GM19467 (cell line): ENCODE data around the gene SCGB1C1.
"Not testable (repeated sequence)": the region's sequence is repeated elsewhere in the genome, so short reads cannot be mapped to it uniquely, and the experiment has no call there.

Experiments used
- ATAC-seq: cut with Tn5 transposase; IDR thresholded peaks from one replicate; pipeline ENCODE4 v1.9.1; 2021; ENCODE audit warnings: mild to moderate bottlenecking, moderate library complexity; ENCODE audit not compliant: unreplicated experiment

Gene SCGB1C1

GRCh38 chr11:216081-216974, 23.4 kb downstream of the SCGB1C1 start:
- no peak for ATAC-seq

GRCh38 chr11:217704-218103, 24.8 kb downstream of the SCGB1C1 start:
- ATAC-seq, result no peak

DNA sequence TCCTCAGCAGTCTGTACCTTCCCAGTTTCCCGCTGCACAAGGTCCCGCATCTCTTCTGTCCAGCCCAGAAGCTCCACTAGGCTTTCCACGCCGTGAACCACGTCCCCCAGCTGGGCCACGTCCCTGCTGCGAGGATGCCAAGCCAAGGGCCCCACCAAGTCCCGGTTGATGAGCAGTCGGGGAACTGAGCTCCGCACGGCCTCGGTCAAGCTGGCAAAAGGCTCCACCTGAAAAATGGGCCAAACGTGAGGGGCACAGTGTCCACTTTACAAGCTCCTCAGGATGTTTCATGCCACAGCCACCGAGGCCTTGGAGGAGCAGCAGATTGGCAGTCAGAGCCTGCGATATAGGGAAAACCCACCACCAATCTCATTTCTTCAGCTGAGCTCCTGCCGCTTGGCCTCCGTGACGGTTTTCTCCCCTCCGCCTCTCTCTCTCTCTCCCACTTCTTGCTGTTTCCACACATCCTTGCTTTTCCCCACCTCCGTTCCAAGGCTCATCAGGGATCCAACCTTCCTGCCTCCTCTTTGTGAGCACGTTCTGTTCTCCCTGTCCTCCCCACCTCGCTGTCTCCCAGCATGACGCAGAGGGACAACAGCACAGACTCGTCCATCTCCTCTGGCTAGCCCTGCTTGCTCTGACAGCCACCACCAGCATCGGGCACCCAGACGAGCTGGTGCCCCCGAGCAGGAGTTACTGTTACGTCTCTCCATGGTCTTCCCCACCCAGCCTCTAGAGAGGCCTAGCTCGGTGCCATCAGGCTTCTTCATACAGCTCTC, 26.1 kb downstream of the SCGB1C1 start:
- ATAC-seq, result no peak

- ATAC-seq, result not testable (repeated sequence)
Measured at GRCh38 chr11:220641-221215, 27.9 kb downstream of the SCGB1C1 start.

DNA sequence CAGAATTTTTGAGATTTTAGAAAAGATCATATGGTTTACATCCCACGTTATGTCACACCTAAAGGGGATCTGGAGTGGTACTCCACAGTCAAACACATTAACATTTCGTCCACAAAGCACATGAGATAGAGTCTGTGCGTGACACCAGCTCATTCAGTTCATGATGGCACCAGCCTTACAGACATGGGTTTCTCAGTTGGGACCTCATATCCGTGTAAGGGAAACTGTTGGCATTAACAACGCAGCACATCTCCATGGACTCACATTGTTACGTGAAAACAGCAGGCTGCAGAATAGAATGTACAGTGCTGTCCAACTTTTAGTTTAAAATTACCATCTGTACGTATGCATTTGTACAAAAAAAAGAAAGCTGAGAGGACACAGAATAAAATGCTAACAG, 28.7 kb downstream of the SCGB1C1 start:
- no peak for ATAC-seq

DNA sequence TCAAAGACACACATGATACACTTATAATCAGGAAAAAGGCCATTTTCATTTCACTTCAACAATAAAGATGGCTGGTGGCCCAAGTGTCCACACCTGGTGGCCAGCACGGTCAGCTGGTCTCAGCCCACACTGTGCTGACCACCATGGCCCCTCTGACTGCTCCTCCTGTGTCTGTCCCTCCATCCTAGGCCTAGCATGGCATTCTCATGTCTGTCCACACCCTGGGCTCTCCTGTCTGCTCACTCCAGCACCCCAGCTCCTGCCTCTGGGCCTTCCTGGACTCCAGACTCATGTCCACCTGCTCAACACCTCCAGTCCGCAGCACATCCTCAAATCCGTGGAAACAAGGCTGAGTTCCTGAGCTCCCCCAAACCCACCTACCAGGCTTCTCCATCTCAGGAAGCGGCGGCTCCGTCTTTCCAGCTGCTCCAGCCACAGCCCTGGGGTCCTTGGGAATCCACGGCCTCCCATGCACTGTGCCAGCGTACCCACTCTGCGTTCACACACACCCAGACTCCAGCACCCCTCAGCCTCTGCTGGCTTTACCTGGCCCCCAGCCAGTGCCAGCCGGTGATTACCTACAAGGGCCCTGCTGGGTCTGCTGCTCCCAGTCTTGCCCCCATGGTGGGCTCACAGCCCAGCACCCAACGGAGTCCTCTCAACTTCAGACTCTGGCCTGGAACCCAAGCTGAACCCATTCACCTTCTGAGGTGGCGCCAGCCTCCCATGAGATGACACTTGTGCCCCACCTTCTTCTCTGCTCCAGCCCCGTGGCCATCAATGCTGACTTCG, 29.3 kb downstream of the SCGB1C1 start:
- ATAC-seq, result no peak

GRCh38 chr11:223026-223789, 30.3 kb downstream of the SCGB1C1 start:
- ATAC-seq, result no peak

DNA sequence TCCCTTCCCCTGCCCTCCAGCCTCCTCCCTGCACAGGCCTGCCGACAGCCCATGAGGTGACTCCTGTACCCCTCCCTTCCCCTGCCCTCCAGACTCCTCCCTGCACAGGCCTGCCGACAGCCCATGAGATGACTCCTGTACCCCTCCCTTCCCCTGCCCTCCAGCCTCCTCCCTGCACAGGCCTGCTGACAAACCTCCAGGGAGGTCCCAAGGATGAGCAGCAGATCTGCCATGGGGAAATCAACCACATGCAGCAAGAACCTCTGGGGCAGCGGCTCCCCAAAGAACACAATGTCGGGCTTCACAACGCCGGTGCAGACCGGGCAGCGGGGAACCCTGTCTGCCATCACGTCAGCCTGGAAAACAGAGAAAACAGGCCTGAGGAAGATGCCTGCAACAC, 31.0 kb downstream of the SCGB1C1 start:
- no peak for ATAC-seq

DNA sequence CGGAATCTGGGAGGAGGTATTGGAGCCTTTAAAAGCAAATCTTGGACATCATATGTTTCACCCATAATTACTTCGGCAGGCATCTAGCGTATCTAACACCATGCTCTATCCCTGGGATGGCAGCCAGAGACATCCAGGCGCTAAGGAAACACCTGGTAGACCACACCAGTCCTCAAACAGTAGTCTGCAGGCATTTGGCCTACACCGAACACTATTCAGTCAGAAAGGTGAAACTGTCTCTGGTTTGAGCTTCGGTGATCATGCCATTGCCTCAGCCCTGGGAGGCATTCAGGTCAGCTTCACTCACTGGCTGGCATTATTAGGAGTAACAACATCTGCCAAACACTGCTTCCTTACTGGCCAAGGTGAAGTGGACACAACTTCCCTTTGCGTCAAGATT, 31.5 kb downstream of the SCGB1C1 start:
- no peak for ATAC-seq

DNA sequence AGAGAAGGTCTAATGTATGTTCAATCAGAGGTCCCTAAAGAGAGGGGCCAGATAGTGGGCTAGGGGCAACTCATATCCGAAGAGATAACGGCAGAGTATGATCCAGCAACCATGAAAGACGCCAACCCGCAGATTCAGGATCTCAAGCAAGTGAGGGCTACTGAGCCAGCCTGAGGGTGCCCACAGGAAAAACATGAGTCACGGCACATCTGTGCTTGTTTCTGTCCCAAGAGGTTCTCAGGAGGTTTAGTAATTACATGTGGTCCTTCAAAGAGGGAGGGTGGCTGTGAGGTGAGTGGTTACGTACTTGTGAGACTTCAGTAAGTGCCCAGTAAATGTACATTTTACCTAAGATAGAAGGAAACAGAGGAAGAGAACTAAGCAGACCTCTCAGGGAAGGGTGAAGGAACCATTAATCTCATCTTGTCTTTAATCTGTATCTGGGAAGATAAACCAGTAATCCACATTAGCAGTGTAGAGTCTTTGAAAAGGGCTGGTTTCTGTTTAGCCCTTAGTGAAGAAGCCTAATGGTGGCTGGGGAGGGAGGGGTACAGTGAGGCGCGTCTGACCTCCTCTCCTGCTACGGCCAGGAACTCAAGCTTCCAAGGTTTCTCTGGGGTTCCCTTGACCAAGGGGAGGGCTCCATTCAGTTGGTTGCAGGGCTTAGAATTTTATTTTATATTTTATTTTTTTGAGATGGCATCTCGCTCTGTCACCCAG, 33.0 kb downstream of the SCGB1C1 start:
- ATAC-seq, result no peak

- ATAC-seq, result no peak
Measured at GRCh38 chr11:227824-228379, 35.0 kb downstream of the SCGB1C1 start.

DNA sequence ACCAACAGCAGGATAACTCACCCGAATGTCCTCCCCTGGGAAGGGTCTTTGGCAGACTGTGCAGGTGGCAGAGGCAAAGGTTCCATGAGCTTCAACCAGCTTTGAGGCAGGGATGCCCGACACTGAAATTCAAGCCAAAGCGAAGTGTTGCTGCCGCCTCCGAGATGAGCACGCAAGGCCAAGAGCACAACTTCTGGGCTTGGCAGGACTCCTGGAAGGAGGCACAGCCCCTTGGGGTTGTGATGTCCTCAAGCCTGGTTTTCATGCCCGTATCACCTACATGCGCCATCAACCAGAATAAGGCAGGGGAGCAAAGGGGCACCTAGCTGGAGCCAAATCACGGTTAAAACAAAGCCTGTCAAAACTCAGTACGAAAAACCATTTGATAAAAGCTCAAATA, 37.6 kb downstream of the SCGB1C1 start:
- ATAC-seq, result no peak

- no peak for ATAC-seq
Measured at GRCh38 chr11:232783-233565, 40.1 kb downstream of the SCGB1C1 start.

DNA sequence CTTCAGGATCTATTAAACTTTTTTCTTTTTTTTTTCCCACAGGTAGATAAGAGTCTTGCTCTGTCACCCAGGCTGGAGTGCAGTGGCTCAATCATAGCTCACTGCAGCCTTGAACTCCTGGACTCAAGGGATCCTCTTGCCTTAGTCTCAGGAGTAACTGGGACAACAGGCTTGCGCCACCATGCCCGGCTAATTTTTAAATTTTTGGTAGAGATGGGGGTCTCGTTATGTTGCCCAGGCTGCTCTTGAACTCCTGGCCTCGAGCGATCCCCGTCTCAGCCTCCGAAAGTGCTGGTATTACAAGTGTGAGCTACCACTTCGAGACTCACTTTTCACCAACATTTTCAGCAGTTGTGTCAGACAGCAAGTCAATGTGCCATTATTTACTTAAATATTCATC, 42.3 kb downstream of the SCGB1C1 start:
- ATAC-seq, result no peak

- peak; percentile 15 for ATAC-seq
Measured at GRCh38 chr11:235609-235996, 42.7 kb downstream of the SCGB1C1 start.

DNA sequence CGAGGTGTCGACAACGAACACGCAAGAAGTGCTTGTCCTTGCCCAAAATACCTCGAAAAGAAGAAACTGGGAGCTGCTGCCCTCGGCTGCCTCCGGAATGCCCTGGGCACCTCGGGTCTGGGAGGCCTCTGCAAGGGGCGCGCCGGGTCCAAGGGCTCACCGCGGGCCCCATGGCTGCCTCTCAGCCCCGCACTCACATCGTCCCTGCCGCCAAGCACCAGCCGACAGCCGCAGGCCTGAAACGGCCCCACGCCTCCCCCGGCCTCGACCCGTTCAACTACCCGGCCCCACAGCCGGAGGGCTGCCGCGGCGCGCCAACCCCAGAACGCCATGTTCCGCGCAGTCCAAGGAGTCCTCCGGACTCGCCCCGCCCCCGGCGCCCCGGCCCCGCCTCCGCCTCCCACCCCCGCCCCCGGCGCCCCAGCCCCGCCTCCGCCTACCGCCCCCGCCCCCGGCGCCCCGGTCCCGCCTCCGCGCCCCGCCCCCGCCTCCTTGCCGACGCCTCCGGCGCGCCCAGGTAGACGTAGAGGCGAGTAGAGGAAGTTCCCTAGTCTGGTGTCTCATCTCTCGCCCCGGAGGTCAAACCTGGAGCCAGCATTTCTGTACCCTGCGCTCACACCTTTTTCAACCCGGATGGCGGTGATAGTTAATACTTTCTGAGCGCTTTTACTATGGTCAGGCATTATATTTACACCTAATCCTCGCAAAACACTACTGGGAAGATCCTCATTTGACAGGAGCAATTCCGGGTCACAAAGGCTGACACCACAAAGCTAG, 43.3 kb downstream of the SCGB1C1 start, which contains the start of gene SIRT3:
SIRT3 (minus strand) TSS at position 346 of the 777 bp plus-strand sequence; CDS start at position 332, 14 bp downstream.
- peak; percentile 71 for ATAC-seq
